Breast epithelium (tissue), 4 donors: ENCODE data around the gene C6orf132. TPM values are rescaled to one million over a fixed set of nuclear protein-coding genes. Genes with fewer than 3 reads are reported as not detected.
"Not testable (repeated sequence)": the region's sequence is repeated elsewhere in the genome, so short reads cannot be mapped to it uniquely, and the experiment has no call there.

Experiments used
- DNase-seq, 2 donors: peaks; one replicate each; pipeline ENCODE4 v3.0.0-alpha.2; 2019; ENCODE audit warnings: low spot score in 2 of 2
- H3K27ac ChIP-seq, 2 donors: fragments of 200-600 bp; sonication (generic) in 1 of 2; one replicate each; pipeline ENCODE4 v1.5.1; 2016 to 2019; ENCODE audit warnings: mild to moderate bottlenecking in 1 of 2
- H3K27me3 ChIP-seq, 2 donors: fragments of 200-600 bp; sonication (generic) in 1 of 2; one replicate each; pipeline versions ENCODE4 v1.5.1 to v1.6.0; 2017 to 2019; ENCODE audit warnings: control low read depth in 1 of 2, mild to moderate bottlenecking in 1 of 2
- H3K36me3 ChIP-seq: fragments of 200-600 bp; one replicate; pipeline ENCODE4 v1.5.1; 2019
- H3K4me1 ChIP-seq, 2 donors: fragments of 200-600 bp; sonication (generic); one replicate each; pipeline ENCODE4 v1.5.1; 2016 to 2019; ENCODE audit warnings: control low read depth in 1 of 2
- H3K4me3 ChIP-seq, 3 donors: fragments of 200-600 bp; sonication (generic); 1 replicate in 2 of 3; 2 replicates in 1 of 3; pipeline ENCODE4 v1.5.1; 2016 to 2019; ENCODE audit warnings: mild to moderate bottlenecking in 3 of 3, moderate library complexity in 2 of 3
- H3K9me3 ChIP-seq, 2 donors: fragments of 200-600 bp; sonication (generic) in 1 of 2; one replicate each; pipeline ENCODE4 v1.5.1; 2016 to 2019; ENCODE audit warnings: control low read depth in 1 of 2
- CTCF ChIP-seq, 3 donors: fragments of 450-650 bp; IDR thresholded peaks; one replicate each; pipeline ENCODE4 v1.5.1; 2016 to 2017; ENCODE audit warnings: antibody characterized with exemption in 3 of 3, mild to moderate bottlenecking in 3 of 3, moderate library complexity in 3 of 3
- POLR2A ChIP-seq: fragments of 450-650 bp; IDR thresholded peaks from one replicate; pipeline ENCODE4 v1.6.1; 2016; ENCODE audit warnings: antibody characterized with exemption, mild to moderate bottlenecking, moderate library complexity
- POLR2AphosphoS5 ChIP-seq, 3 donors: sonication (generic); formaldehyde crosslinking; IDR thresholded peaks; one replicate each; pipeline ENCODE4 v1.6.1; 2017; ENCODE audit warnings: antibody characterized with exemption in 3 of 3
- intact Hi-C: fragments of 100-400 bp; cut with DNase I; formaldehyde crosslinking; loops from one replicate; pipeline ENCODE4 v1.15.1; 2023; ENCODE audit warnings: low total_unique reads
- total RNA-seq, 3 donors: library from RNA; depleted of rRNA; stranded (reverse); fragments of >200 nt; gene quantifications; one replicate each; pipeline ENCODE4 v1.1.0, GENCODE V29; 2016

C6orf132 gene
- total RNA-seq, 3 donors from 2014 or later = 4.2 to 20.2 (median 10.2) TPM

GRCh38 chr6:42154461-42155209 lies 12.2 kb upstream of the C6orf132 start:
- no peak for DNase-seq
- Histone ChIP-seq H3K27ac (no peak overlapping the region), H3K36me3 (no peaks in the 10 kb centered on the region), H3K27me3 (no peaks in the 10 kb centered on the region), H3K9me3 (no peaks in the 10 kb centered on the region), H3K4me3 (no peak overlapping the region), H3K4me1 (no peaks in the 10 kb centered on the region)
- TF ChIP-seq POLR2AphosphoS5 (IDR thresholded peaks at IDR 0.05) (no peak), CTCF (IDR thresholded peaks at IDR 0.05) (no peak), POLR2A (no peak)
- intact Hi-C loops = no loop called here

GRCh38 chr6:42153921-42154320 lies 11.5 kb upstream of the C6orf132 start:
- TF ChIP-seq POLR2AphosphoS5 (IDR thresholded peaks at IDR 0.05) (no peak), POLR2A (no peak), CTCF (IDR thresholded peaks at IDR 0.05) (no peak)
- Histone ChIP-seq H3K9me3 (no peaks in the 10 kb centered on the region), H3K4me3 (no peak overlapping the region), H3K4me1 (no peaks in the 10 kb centered on the region), H3K27ac (no peak overlapping the region), H3K27me3 (no peaks in the 10 kb centered on the region), H3K36me3 (no peaks in the 10 kb centered on the region)
- no peak for DNase-seq
- intact Hi-C loops = no loop called here

- intact Hi-C loops, H3K36me3 ChIP-seq, H3K4me1 ChIP-seq, H3K9me3 ChIP-seq, DNase-seq, H3K4me3 ChIP-seq, H3K27me3 ChIP-seq, H3K27ac ChIP-seq: not testable (repeated sequence)
These were observed 10.3 kb upstream of the C6orf132 start for GRCh38 chr6:42152528-42153213.

GRCh38 chr6:42152024-42152423 lies 9.6 kb upstream of the C6orf132 start:
- intact Hi-C loops = no loop called here
- no peak for DNase-seq
- H3K27me3 ChIP-seq = no peaks in the 10 kb centered on the region

GRCh38 chr6:42150254-42150653 lies 7.8 kb upstream of the C6orf132 start:
- no peaks in the 10 kb centered on the region for H3K27me3 ChIP-seq
- TF ChIP-seq POLR2A (no peak), POLR2AphosphoS5 (IDR thresholded peaks at IDR 0.05) (no peak), CTCF (IDR thresholded peaks at IDR 0.05) (no peak)
- no peak overlapping the region for H3K27ac ChIP-seq
- intact Hi-C loops = no loop called here
- no peaks in the 10 kb centered on the region for H3K9me3 ChIP-seq
- no peaks in the 10 kb centered on the region for H3K4me1 ChIP-seq
- no peak for DNase-seq
- H3K4me3 ChIP-seq = no peak overlapping the region
- no peaks in the 10 kb centered on the region for H3K36me3 ChIP-seq

More at GRCh38 chr6:42152024-42152423, 9.6 kb upstream of the C6orf132 start:
- H3K4me1 ChIP-seq = no peaks in the 10 kb centered on the region
- H3K4me3 ChIP-seq = no peak overlapping the region
- no peaks in the 10 kb centered on the region for H3K9me3 ChIP-seq
- TF ChIP-seq POLR2AphosphoS5 (IDR thresholded peaks at IDR 0.05) = no peak
- no peak for TF ChIP-seq CTCF (IDR thresholded peaks at IDR 0.05)
- TF ChIP-seq POLR2A = no peak
- no peak overlapping the region for H3K27ac ChIP-seq
- no peaks in the 10 kb centered on the region for H3K36me3 ChIP-seq
